Activated naive CD4-positive, alpha-beta T cell treated with anti-CD3 and anti-CD28 coated beads for 36 hours (primary cell): ENCODE data around the gene MARS1. TPM values are rescaled to one million over a fixed set of nuclear protein-coding genes. Genes with fewer than 3 reads are reported as not detected.

Experiments used
- CTCF ChIA-PET: fragments of 350-600 bp; sonication (Branson Sonifier 250); formaldehyde crosslinking; loops from one replicate; lab custom pipeline; 2021; ENCODE audit warnings: antibody characterized with exemption; lab: Charles Lee
- DNase-seq: peaks from one replicate; pipeline ENCODE4 v3.0.0-alpha.2; 2020
- H3K27ac Mint-ChIP-seq: one replicate; pipeline ENCODE4 v1.8.0; 2021; ENCODE audit warnings: mild to moderate bottlenecking, mixed read lengths
- H3K27me3 Mint-ChIP-seq: one replicate; pipeline ENCODE4 v1.8.0; 2021; ENCODE audit warnings: low read depth, mixed read lengths
- H3K36me3 Mint-ChIP-seq: one replicate; pipeline ENCODE4 v1.8.0; 2021; ENCODE audit warnings: low read depth, mixed read lengths
- H3K4me1 Mint-ChIP-seq: one replicate; pipeline ENCODE4 v1.8.0; 2021; ENCODE audit warnings: low read depth, mixed read lengths
- H3K4me3 Mint-ChIP-seq: one replicate; pipeline ENCODE4 v1.8.0; 2021; ENCODE audit warnings: mild to moderate bottlenecking, moderate library complexity, mixed read lengths
- H3K9me3 Mint-ChIP-seq: one replicate; pipeline ENCODE4 v1.8.0; 2021; ENCODE audit warnings: mixed read lengths
- intact Hi-C: fragments of 100-400 bp; cut with micrococcal nuclease; formaldehyde crosslinking; loops from one replicate; pipeline ENCODE4 v1.15.1; 2023
- total RNA-seq, 2 experiments: library from RNA; stranded (reverse); gene quantifications; one replicate each; pipeline ENCODE4 v1.2.3, GENCODE V29; 2021

MARS1 gene
- total RNA-seq, 2 experiments from 2014 or later, result 481 to 489 TPM

- Mint-ChIP-seq H3K27me3 (no peaks in the 10 kb centered on the region), H3K9me3 (no peaks in the 10 kb centered on the region), H3K4me3 (peak overlapping the region; percentile 97), H3K27ac (peak overlapping the region; percentile 100), H3K4me1 (peaks cover 66% of the 10 kb centered on the region), H3K36me3 (peaks cover 38% of the 10 kb centered on the region)
- CTCF ChIA-PET, result no interaction called here
- intact Hi-C loops, result loop anchor here (1.0 to 10.0 kb wide), 15 partner anchors 26 to 1187 kb away; partner anchors contain the start of genes CDK4, CTDSP2, DCTN2 and EEF1AKMT3
- DNase-seq, result peak; percentile 41
Measured at GRCh38 chr12:57521525-57522010, 33.7 kb downstream of the MARS1 start.

GRCh38 chr12:57522011-57522886 is 34.4 kb downstream of the MARS1 start, which contains the start of gene MBD6:
Gene MBD6 (plus strand): TSS chr12:57522824. CDS start chr12:57524304, 1,480 bp downstream.
- intact Hi-C loops, result loop anchor here (1.0 to 10.0 kb wide), 13 partner anchors 25 to 1187 kb away; partner anchors contain the start of genes CDK4, CTDSP2, DCTN2 and EEF1AKMT3
- H3K4me3 Mint-ChIP-seq, result peak within 1 kb of the TSS; percentile 97
- H3K27me3 Mint-ChIP-seq, result no peaks in the 10 kb centered on the region
- CTCF ChIA-PET, result no interaction called here
- DNase-seq, result peak; percentile 93
- H3K4me1 Mint-ChIP-seq, result peaks cover 62% of the 10 kb centered on the region
- no peaks in the 10 kb centered on the region for H3K9me3 Mint-ChIP-seq
- peaks cover 31% of the 10 kb centered on the region for H3K36me3 Mint-ChIP-seq
- peak within 1 kb of the TSS; percentile 100 for H3K27ac Mint-ChIP-seq

- H3K4me3 Mint-ChIP-seq, result peak overlapping the region; percentile 90
- intact Hi-C loops, result loop anchor here (1.0 to 10.0 kb wide), 14 partner anchors 24 to 1188 kb away; partner anchors contain the start of genes CDK4, CTDSP2, DCTN2 and EEF1AKMT3
- H3K4me1 Mint-ChIP-seq, result peaks cover 54% of the 10 kb centered on the region
- H3K27me3 Mint-ChIP-seq, result no peaks in the 10 kb centered on the region
- H3K9me3 Mint-ChIP-seq, result no peaks in the 10 kb centered on the region
- CTCF ChIA-PET, result interaction anchor here (1.5 to 2.1 kb wide), 4 partner anchors 23 to 97 kb away, joined by 3 to 12 read pairs (median 6); partner anchors contain the start of genes GLI1 and INHBE
- peaks cover 25% of the 10 kb centered on the region for H3K36me3 Mint-ChIP-seq
- DNase-seq, result peak; percentile 60
- peak overlapping the region; percentile 85 for H3K27ac Mint-ChIP-seq
Measured at GRCh38 chr12:57522887-57523705, 35.2 kb downstream of the MARS1 start.

- H3K9me3 Mint-ChIP-seq, result no peaks in the 10 kb centered on the region
- H3K27me3 Mint-ChIP-seq, result no peaks in the 10 kb centered on the region
- H3K27ac Mint-ChIP-seq, result peak overlapping the region; percentile 85
- peaks cover 18% of the 10 kb centered on the region for H3K36me3 Mint-ChIP-seq
- intact Hi-C loops, result loop anchor here (1.0 to 10.0 kb wide), 7 partner anchors 97 to 1189 kb away; partner anchors contain the start of genes CTDSP2, IL23A, PAN2 and PTGES3
- CTCF ChIA-PET, result interaction anchor here (0.9 to 2.1 kb wide), 7 partner anchors 10 to 169 kb away, joined by 3 to 12 read pairs (median 6); partner anchors contain the start of genes GLI1 and INHBE
- peak overlapping the region; percentile 90 for H3K4me3 Mint-ChIP-seq
- DNase-seq, result peak; percentile 53
- H3K4me1 Mint-ChIP-seq, result peaks cover 45% of the 10 kb centered on the region
Measured at GRCh38 chr12:57523706-57524614, 36.1 kb downstream of the MARS1 start.

GRCh38 chr12:57524814-57525614 is 37.1 kb downstream of the MARS1 start:
- H3K27me3 Mint-ChIP-seq, result no peaks in the 10 kb centered on the region
- H3K4me3 Mint-ChIP-seq, result no peak overlapping the region
- no peaks in the 10 kb centered on the region for H3K9me3 Mint-ChIP-seq
- H3K36me3 Mint-ChIP-seq, result peaks cover 15% of the 10 kb centered on the region
- no peak for DNase-seq
- H3K27ac Mint-ChIP-seq, result no peak overlapping the region
- intact Hi-C loops, result loop anchor here (5.0 to 10.0 kb wide), 5 partner anchors 412 to 1190 kb away; partner anchors contain the start of genes IL23A, PAN2, PTGES3 and STAT6
- CTCF ChIA-PET, result interaction anchor here (0.6 to 2.1 kb wide), 8 partner anchors 9 to 168 kb away, joined by 3 to 12 read pairs (median 5); partner anchors contain the start of genes GLI1 and INHBE
- peaks cover 40% of the 10 kb centered on the region for H3K4me1 Mint-ChIP-seq

- DNase-seq, result no peak
- H3K36me3 Mint-ChIP-seq, result peaks cover 12% of the 10 kb centered on the region
- no peaks in the 10 kb centered on the region for H3K27me3 Mint-ChIP-seq
- intact Hi-C loops, result loop anchor here (10.0 kb wide), 1 partner anchor 1191 kb away; the partner anchor contains the start of genes IL23A and PAN2
- CTCF ChIA-PET, result interaction anchor here (1.3 kb wide), 1 partner anchor 68 kb away, joined by 5 read pairs; no protein-coding TSS in a partner anchor
- no peak overlapping the region for H3K27ac Mint-ChIP-seq
- H3K4me3 Mint-ChIP-seq, result no peak overlapping the region
- peaks cover 40% of the 10 kb centered on the region for H3K4me1 Mint-ChIP-seq
- H3K9me3 Mint-ChIP-seq, result no peaks in the 10 kb centered on the region
Measured at GRCh38 chr12:57525615-57526383, 37.9 kb downstream of the MARS1 start.

- Mint-ChIP-seq H3K36me3 (peaks cover 12% of the 10 kb centered on the region), H3K27ac (peak overlapping the region; percentile 61)
Measured at GRCh38 chr12:57526477-57527126, 38.7 kb downstream of the MARS1 start.

GRCh38 chr12:57527184-57527583 is 39.3 kb downstream of the MARS1 start:
- Mint-ChIP-seq H3K27ac (peak overlapping the region; percentile 61), H3K9me3 (no peaks in the 10 kb centered on the region), H3K27me3 (no peaks in the 10 kb centered on the region), H3K4me3 (no peak overlapping the region), H3K36me3 (peaks cover 15% of the 10 kb centered on the region), H3K4me1 (peaks cover 27% of the 10 kb centered on the region)
- no peak for DNase-seq
- intact Hi-C loops, result loop anchor here (10.0 kb wide), 1 partner anchor 1192 kb away; the partner anchor contains the start of genes IL23A and PAN2
- CTCF ChIA-PET, result interaction anchor here (1.3 kb wide), 1 partner anchor 69 kb away, joined by 5 read pairs; no protein-coding TSS in a partner anchor

More at GRCh38 chr12:57526477-57527126, 38.7 kb downstream of the MARS1 start:
- no peaks in the 10 kb centered on the region for H3K9me3 Mint-ChIP-seq
- no peaks in the 10 kb centered on the region for H3K27me3 Mint-ChIP-seq
- no peak overlapping the region for H3K4me3 Mint-ChIP-seq
- intact Hi-C loops, result loop anchor here (10.0 kb wide), 1 partner anchor 1192 kb away; the partner anchor contains the start of genes IL23A and PAN2
- DNase-seq, result no peak
- H3K4me1 Mint-ChIP-seq, result peaks cover 33% of the 10 kb centered on the region
- CTCF ChIA-PET, result interaction anchor here (1.3 kb wide), 1 partner anchor 68 kb away, joined by 5 read pairs; no protein-coding TSS in a partner anchor

- Mint-ChIP-seq H3K4me3 (no peak overlapping the region), H3K9me3 (no peaks in the 10 kb centered on the region), H3K27me3 (no peaks in the 10 kb centered on the region), H3K27ac (no peak overlapping the region), H3K4me1 (peaks cover 25% of the 10 kb centered on the region), H3K36me3 (peaks cover 20% of the 10 kb centered on the region)
- intact Hi-C loops, result loop anchor here (10.0 kb wide), 1 partner anchor 1193 kb away; the partner anchor contains the start of genes IL23A and PAN2
- CTCF ChIA-PET, result interaction anchor here (1.0 kb wide), 1 partner anchor 15 kb away, joined by 3 read pairs; no protein-coding TSS in a partner anchor
- DNase-seq, result no peak
Measured at GRCh38 chr12:57528176-57528575, 40.3 kb downstream of the MARS1 start.
